ENCODE data around the gene PBRM1. TPM values are rescaled to one million over a fixed set of nuclear protein-coding genes. Genes with fewer than 3 reads are reported as not detected.

PBRM1 gene
- total RNA-seq, 2 donors from 2014 or later, result 85.3 to 95.4 TPM

GRCh38 chr3:52512727-52513126 lies 173.0 kb downstream of the PBRM1 start:
- H3K9me3 Mint-ChIP-seq, result no peaks in the 10 kb centered on the region
- ATAC-seq (no peak), DNase-seq (ENCODE audit: low spot score) (no peak)
- H3K27me3 Mint-ChIP-seq, result no peaks in the 10 kb centered on the region
- no peaks in the 10 kb centered on the region for H3K36me3 Mint-ChIP-seq
- no peaks in the 10 kb centered on the region for H3K4me1 Mint-ChIP-seq (ENCODE audit: low read depth in 2 of 2)
- H3K4me3 Mint-ChIP-seq, result no peak overlapping the region
- H3K27ac Mint-ChIP-seq, result no peak overlapping the region

GRCh38 chr3:52512105-52512504 lies 173.6 kb downstream of the PBRM1 start:
- ATAC-seq (no peak), DNase-seq (ENCODE audit: low spot score) (no peak)
- Mint-ChIP-seq H3K27ac (no peak overlapping the region), H3K9me3 (no peaks in the 10 kb centered on the region), H3K36me3 (no peaks in the 10 kb centered on the region), H3K4me1 (ENCODE audit: low read depth in 2 of 2) (no peaks in the 10 kb centered on the region), H3K4me3 (no peak overlapping the region), H3K27me3 (no peaks in the 10 kb centered on the region)

GRCh38 chr3:52511509-52511908 lies 174.2 kb downstream of the PBRM1 start:
- Mint-ChIP-seq H3K36me3 (no peaks in the 10 kb centered on the region), H3K27me3 (no peaks in the 10 kb centered on the region)

GRCh38 chr3:52509753-52510328 lies 175.9 kb downstream of the PBRM1 start:
- Mint-ChIP-seq H3K4me1 (ENCODE audit: low read depth in 2 of 2) (no peaks in the 10 kb centered on the region), H3K9me3 (no peaks in the 10 kb centered on the region), H3K27ac (no peak overlapping the region), H3K36me3 (no peaks in the 10 kb centered on the region), H3K4me3 (no peak overlapping the region), H3K27me3 (no peaks in the 10 kb centered on the region)
- DNase-seq (ENCODE audit: low spot score) (no peak), ATAC-seq (no peak)

More at GRCh38 chr3:52511509-52511908, 174.2 kb downstream of the PBRM1 start:
- DNase-seq (ENCODE audit: low spot score), result no peak
- no peak for ATAC-seq
- H3K4me3 Mint-ChIP-seq, result no peak overlapping the region
- no peak overlapping the region for H3K27ac Mint-ChIP-seq
- H3K4me1 Mint-ChIP-seq (ENCODE audit: low read depth in 2 of 2), result no peaks in the 10 kb centered on the region
- no peaks in the 10 kb centered on the region for H3K9me3 Mint-ChIP-seq

GRCh38 chr3:52507359-52507758 lies 178.4 kb downstream of the PBRM1 start:
- H3K27ac Mint-ChIP-seq, result no peak overlapping the region
- DNase-seq (ENCODE audit: low spot score) (no peak), ATAC-seq (no peak)
- no peaks in the 10 kb centered on the region for H3K27me3 Mint-ChIP-seq
- H3K9me3 Mint-ChIP-seq, result no peaks in the 10 kb centered on the region
- no peaks in the 10 kb centered on the region for H3K4me1 Mint-ChIP-seq (ENCODE audit: low read depth in 2 of 2)
- H3K36me3 Mint-ChIP-seq, result no peaks in the 10 kb centered on the region
- H3K4me3 Mint-ChIP-seq, result no peak overlapping the region

- Mint-ChIP-seq H3K27ac (no peak overlapping the region), H3K36me3 (no peaks in the 10 kb centered on the region), H3K4me3 (no peak overlapping the region), H3K9me3 (no peaks in the 10 kb centered on the region), H3K4me1 (ENCODE audit: low read depth in 2 of 2) (no peaks in the 10 kb centered on the region), H3K27me3 (no peaks in the 10 kb centered on the region)
- DNase-seq (ENCODE audit: low spot score) (no peak), ATAC-seq (no peak)
Observed at GRCh38 chr3:52506266-52506966, 179.3 kb downstream of the PBRM1 start.

GRCh38 chr3:52504977-52505376 lies 180.7 kb downstream of the PBRM1 start:
- DNase-seq (ENCODE audit: low spot score) (no peak), ATAC-seq (no peak)
- Mint-ChIP-seq H3K27me3 (no peaks in the 10 kb centered on the region), H3K36me3 (no peaks in the 10 kb centered on the region), H3K27ac (no peak overlapping the region), H3K4me1 (ENCODE audit: low read depth in 2 of 2) (no peaks in the 10 kb centered on the region), H3K4me3 (no peak overlapping the region), H3K9me3 (no peaks in the 10 kb centered on the region)

GRCh38 chr3:52503788-52504424 lies 181.8 kb downstream of the PBRM1 start:
- no peak for DNase-seq (ENCODE audit: low spot score)
- no peaks in the 10 kb centered on the region for H3K27me3 Mint-ChIP-seq
- H3K27ac Mint-ChIP-seq, result no peak overlapping the region
- ATAC-seq, result no peak
- no peaks in the 10 kb centered on the region for H3K9me3 Mint-ChIP-seq
- H3K4me3 Mint-ChIP-seq, result no peak overlapping the region
- H3K36me3 Mint-ChIP-seq, result no peaks in the 10 kb centered on the region
- no peaks in the 10 kb centered on the region for H3K4me1 Mint-ChIP-seq (ENCODE audit: low read depth in 2 of 2)

GRCh38 chr3:52502808-52503350 lies 182.8 kb downstream of the PBRM1 start:
- DNase-seq (ENCODE audit: low spot score) (no peak), ATAC-seq (no peak)
- no peaks in the 10 kb centered on the region for H3K27me3 Mint-ChIP-seq
- no peaks in the 10 kb centered on the region for H3K9me3 Mint-ChIP-seq
- H3K4me1 Mint-ChIP-seq (ENCODE audit: low read depth in 2 of 2), result peaks cover 0 to 3% of the 10 kb centered on the region in 2 donors
- no peak overlapping the region for H3K4me3 Mint-ChIP-seq
- no peaks in the 10 kb centered on the region for H3K36me3 Mint-ChIP-seq
- no peak overlapping the region for H3K27ac Mint-ChIP-seq

- Mint-ChIP-seq H3K9me3 (no peaks in the 10 kb centered on the region), H3K4me3 (no peak overlapping the region), H3K27me3 (no peaks in the 10 kb centered on the region), H3K4me1 (ENCODE audit: low read depth in 2 of 2) (peaks cover 0 to 7% of the 10 kb centered on the region in 2 donors), H3K36me3 (no peaks in the 10 kb centered on the region), H3K27ac (no peak overlapping the region)
- DNase-seq (ENCODE audit: low spot score) (no peak), ATAC-seq (no peak)
Observed at GRCh38 chr3:52502001-52502400, 183.7 kb downstream of the PBRM1 start.

- ATAC-seq (no peak), DNase-seq (ENCODE audit: low spot score) (no peak)
- Mint-ChIP-seq H3K4me1 (ENCODE audit: low read depth in 2 of 2) (peaks cover 0 to 7% of the 10 kb centered on the region in 2 donors), H3K36me3 (no peaks in the 10 kb centered on the region), H3K4me3 (no peak overlapping the region), H3K9me3 (no peaks in the 10 kb centered on the region), H3K27me3 (no peaks in the 10 kb centered on the region), H3K27ac (no peak overlapping the region)
Observed at GRCh38 chr3:52501046-52501445, 184.7 kb downstream of the PBRM1 start.

GRCh38 chr3:52498137-52499054 lies 187.3 kb downstream of the PBRM1 start:
- DNase-seq (ENCODE audit: low spot score) (no peak), ATAC-seq (peak; percentile 37 to 50)
- Mint-ChIP-seq H3K4me3 (no peak overlapping the region), H3K9me3 (no peaks in the 10 kb centered on the region), H3K27me3 (no peaks in the 10 kb centered on the region), H3K4me1 (ENCODE audit: low read depth in 2 of 2) (peaks cover 0 to 14% of the 10 kb centered on the region in 2 donors), H3K27ac (peak overlapping the region in 1 of 2 donors; percentile 39), H3K36me3 (no peaks in the 10 kb centered on the region)

- no peaks in the 10 kb centered on the region for H3K9me3 Mint-ChIP-seq
- no peaks in the 10 kb centered on the region for H3K36me3 Mint-ChIP-seq
Observed at GRCh38 chr3:52495777-52496602, 189.7 kb downstream of the PBRM1 start.

More at GRCh38 chr3:52495777-52496602, 189.7 kb downstream of the PBRM1 start:
- ATAC-seq (no peak), DNase-seq (ENCODE audit: low spot score) (no peak)
- H3K4me3 Mint-ChIP-seq, result no peak overlapping the region
- H3K4me1 Mint-ChIP-seq (ENCODE audit: low read depth in 2 of 2), result peaks cover 0 to 19% of the 10 kb centered on the region in 2 donors
- no peaks in the 10 kb centered on the region for H3K27me3 Mint-ChIP-seq
- H3K27ac Mint-ChIP-seq, result no peak overlapping the region

Data from natural killer cell treated with Interleukin-12 subunit alpha and Interleukin-12 subunit beta and Interleukin-15 and Interleukin-18, amount 100 ng/mL, for 72 hours (primary cell).